OCI-LY3 (cell line): ENCODE measurements around the gene FGR.

ENCODE experiments used
- H2AFZ ChIP-seq: fragments of 200-600, 300-600 bp; shearing (Covaris generic); 2 replicates; pipeline ENCODE4 v1.6.0; 2014; ENCODE audit warnings: antibody characterized with exemption, low read depth, low read length
- H3K27ac ChIP-seq: fragments of 200-600, 300-600 bp; sonication (generic); 2 replicates; pipeline ENCODE4 v1.5.1; 2014; ENCODE audit warnings: mild to moderate bottlenecking, low read length, moderate library complexity, mixed read lengths
- H3K27me3 ChIP-seq: fragments of 200-600, 300-600 bp; sonication (generic); 2 replicates; pipeline ENCODE4 v1.6.1; 2014; ENCODE audit warnings: low read depth, low read length, mixed read lengths
- H3K36me3 ChIP-seq: fragments of 200-600, 300-600 bp; sonication (generic); replicated peaks from 2 replicates; pipeline ENCODE3; 2014; ENCODE audit warnings: low read depth, low read length, mixed read lengths
- H3K4me1 ChIP-seq: fragments of 300-600, 200-600 bp; sonication (generic); 2 replicates; pipeline ENCODE4 v1.6.1; 2014; ENCODE audit warnings: low read length, mixed read lengths
- H3K4me2 ChIP-seq: fragments of 200-600, 300-600 bp; sonication (generic); 2 replicates; pipeline ENCODE4 v1.6.1; 2014; ENCODE audit warnings: low read length, mixed read lengths
- H3K4me3 ChIP-seq: fragments of 300-600, 200-600 bp; sonication (generic); 2 replicates; pipeline ENCODE4 v1.5.1; 2014; ENCODE audit warnings: antibody characterized with exemption, mild to moderate bottlenecking, low read length, moderate library complexity
- H3K79me2 ChIP-seq: fragments of 300-600, 200-600 bp; shearing (Covaris generic); 2 replicates; pipeline ENCODE4 v1.6.1; 2014; ENCODE audit warnings: mild to moderate bottlenecking, low read length, mixed read lengths
- H3K9ac ChIP-seq: fragments of 300-600, 200-600 bp; shearing (Covaris generic); 2 replicates; pipeline ENCODE4 v1.6.0; 2014; ENCODE audit warnings: mild to moderate bottlenecking, low read length, moderate library complexity
- H3K9me3 ChIP-seq: fragments of 200-600, 300-600 bp; shearing (Covaris generic); 2 replicates; pipeline ENCODE4 v1.6.1; 2014; ENCODE audit warnings: low read length, mixed read lengths; ENCODE audit not compliant: insufficient read depth
- H4K20me1 ChIP-seq: fragments of 200-600, 300-600 bp; sonication (generic); 2 replicates; pipeline ENCODE4 v1.6.1; 2016; ENCODE audit warnings: low read length, mixed read lengths; ENCODE audit not compliant: insufficient read depth
- CTCF ChIP-seq: fragments of 200-600, 300-600 bp; sonication (generic); IDR thresholded peaks from 2 replicates; pipeline ENCODE4 v1.5.1; 2014; ENCODE audit warnings: antibody characterized with exemption, low read length, low read depth
- EZH2phosphoT487 ChIP-seq: fragments of 200-600 bp; shearing (Covaris generic); IDR thresholded peaks from 2 replicates; pipeline ENCODE4 v1.6.1; 2018; ENCODE audit warnings: antibody characterized with exemption, mixed run types, low read depth

The FGR gene

GRCh38 chr1:27638047-27638734 is 3.2 kb upstream of the FGR start:
- Histone ChIP-seq H3K4me2 (no peak overlapping the region), H3K79me2 (no peaks in the 10 kb centered on the region), H3K36me3 (no peaks in the 10 kb centered on the region), H3K9ac (no peak overlapping the region), H3K4me1 (peaks cover 47% of the 10 kb centered on the region), H4K20me1 (no peaks in the 10 kb centered on the region), H3K4me3 (no peak overlapping the region), H2AFZ (no peak overlapping the region), H3K27ac (peak overlapping the region; percentile 8; the same call in 1 of the 2 replicates), H3K27me3 (no peaks in the 10 kb centered on the region), H3K9me3 (no peaks in the 10 kb centered on the region)
- no peak for TF ChIP-seq CTCF
- no peak for TF ChIP-seq EZH2phosphoT487

DNA sequence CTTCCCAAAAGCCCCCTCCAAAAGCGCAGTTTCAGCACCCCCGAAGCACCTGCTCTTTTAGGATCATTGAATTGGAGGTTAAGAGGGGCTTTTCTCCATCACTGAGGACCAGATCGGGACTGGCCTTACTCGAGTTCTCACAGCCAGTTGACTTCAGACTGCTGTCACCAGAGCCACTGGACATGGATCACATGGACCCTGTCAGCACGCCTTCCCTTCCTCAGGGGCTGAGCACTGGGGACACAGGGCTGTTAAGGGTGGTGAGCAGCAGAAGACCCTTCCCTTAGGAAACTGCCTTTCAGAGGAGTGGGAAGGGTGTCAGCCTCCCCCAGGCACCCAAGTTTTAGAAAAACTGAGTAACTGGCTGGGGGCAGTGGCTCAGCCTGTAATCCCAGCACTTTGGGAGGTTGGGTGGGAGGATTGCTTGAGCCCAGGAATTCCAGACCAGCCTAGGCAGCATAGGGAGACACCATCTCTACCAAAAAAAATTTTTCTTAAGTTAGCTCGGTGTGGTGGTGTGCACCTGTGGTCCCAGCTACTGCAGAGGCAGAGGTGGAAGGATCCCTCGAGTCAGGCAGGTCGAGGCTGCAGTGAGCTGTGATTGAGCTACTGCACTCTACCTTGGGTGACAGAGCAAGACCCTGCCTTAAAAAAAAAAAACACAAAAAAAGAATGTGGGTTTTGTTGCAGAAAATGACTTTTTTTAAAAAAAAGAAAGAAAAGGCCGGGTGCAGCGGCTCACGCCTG is 584 bp upstream of the FGR start:
- TF ChIP-seq EZH2phosphoT487 (no peak), CTCF (no peak)
- Histone ChIP-seq H3K4me2 (no peak overlapping the region), H2AFZ (no peak overlapping the region), H3K27ac (peak overlapping the region; percentile 90), H3K79me2 (no peaks in the 10 kb centered on the region), H3K9me3 (no peaks in the 10 kb centered on the region), H3K27me3 (no peaks in the 10 kb centered on the region), H3K36me3 (no peaks in the 10 kb centered on the region), H3K4me3 (no peak overlapping the region), H3K9ac (no peak overlapping the region), H4K20me1 (no peaks in the 10 kb centered on the region), H3K4me1 (peaks cover 74% of the 10 kb centered on the region)

GRCh38 chr1:27634177-27634984 is 604 bp downstream of the FGR start:
- Histone ChIP-seq H3K4me1 (peaks cover 85% of the 10 kb centered on the region), H3K36me3 (no peaks in the 10 kb centered on the region), H3K79me2 (no peaks in the 10 kb centered on the region), H3K27me3 (no peaks in the 10 kb centered on the region), H2AFZ (peak overlapping the region; percentile 57; the same call in 1 of the 2 replicates), H3K9ac (peak overlapping the region; percentile 84), H3K27ac (peak overlapping the region; percentile 43), H3K4me2 (peak overlapping the region; percentile 93), H3K4me3 (peak overlapping the region; percentile 84), H3K9me3 (no peaks in the 10 kb centered on the region), H4K20me1 (no peaks in the 10 kb centered on the region)
- TF ChIP-seq CTCF (no peak), EZH2phosphoT487 (no peak)
